Islet of Langerhans (tissue), 1 donor: Measurements from ENCODE around the gene SYT7.

Source experiments
- FAIRE-seq: peaks from one replicate; lab custom pipeline; 2011; peaks lifted over from hg19 to GRCh38; lab: Jason Lieb, UNC

SYT7 gene

GRCh38 chr11:61535998-61536675, 44.7 kb downstream of the SYT7 start:
- FAIRE-seq = no peak

GRCh38 chr11:61534933-61535839, 45.7 kb downstream of the SYT7 start:
- FAIRE-seq = no peak

GRCh38 chr11:61534025-61534932, 46.6 kb downstream of the SYT7 start:
- no peak for FAIRE-seq

GRCh38 chr11:61533401-61533800, 47.5 kb downstream of the SYT7 start:
- peak; percentile 97 for FAIRE-seq

- no peak for FAIRE-seq
Observed at GRCh38 chr11:61533039-61533375, 47.9 kb downstream of the SYT7 start.

- FAIRE-seq = no peak
Observed at GRCh38 chr11:61532134-61533038, 48.5 kb downstream of the SYT7 start.

- no peak for FAIRE-seq
Observed at GRCh38 chr11:61531044-61531443, 49.8 kb downstream of the SYT7 start.

GRCh38 chr11:61529537-61530225, 51.2 kb downstream of the SYT7 start:
- FAIRE-seq = no peak

GRCh38 chr11:61528114-61528513, 52.8 kb downstream of the SYT7 start:
- no peak for FAIRE-seq

- FAIRE-seq = no peak
Observed at GRCh38 chr11:61526956-61527731, 53.7 kb downstream of the SYT7 start.

GRCh38 chr11:61526229-61526628, 54.6 kb downstream of the SYT7 start:
- FAIRE-seq = no peak

- FAIRE-seq = no peak
Observed at GRCh38 chr11:61524963-61525587, 55.8 kb downstream of the SYT7 start.

GRCh38 chr11:61524446-61524845, 56.4 kb downstream of the SYT7 start:
- no peak for FAIRE-seq

GRCh38 chr11:61522881-61523280, 58.0 kb downstream of the SYT7 start:
- no peak for FAIRE-seq

GRCh38 chr11:61518032-61518795, 62.7 kb downstream of the SYT7 start:
- FAIRE-seq = no peak

- FAIRE-seq = no peak
Observed at GRCh38 chr11:61516675-61517572, 64.0 kb downstream of the SYT7 start.

GRCh38 chr11:61516191-61516590, 64.7 kb downstream of the SYT7 start:
- no peak for FAIRE-seq

GRCh38 chr11:61515686-61516085, 65.2 kb downstream of the SYT7 start:
- no peak for FAIRE-seq
